Measurements from ENCODE around the gene PHF24.

GRCh38 chr9:34990908-34991606 lies 33.0 kb downstream of the PHF24 start:
- TF ChIP-seq POLR2A (IDR thresholded peaks at IDR 0.05) (no peak), CTCF (IDR thresholded peaks at IDR 0.05) (no peak), EP300 (IDR thresholded peaks at IDR 0.05) (no peak)

Data from tibial nerve (tissue), 4 donors.